LoVo (cell line): Measurements from ENCODE around the gene MYD88.
A peak's percentile ranks its signal among the peaks of the same experiment; 100 is the strongest.

Source experiments
- DNase-seq: peaks from one replicate; pipeline ENCODE4 v3.0.0-alpha.2; 2016; ENCODE audit warnings: low spot score

Gene MYD88

GRCh38 chr3:38112378-38112761 is 26.1 kb upstream of the MYD88 start:
- no peak for DNase-seq

- DNase-seq, result no peak
Measured at GRCh38 chr3:38114052-38114874, 24.2 kb upstream of the MYD88 start.

- no peak for DNase-seq
Measured at GRCh38 chr3:38114875-38115644, 23.4 kb upstream of the MYD88 start.

- no peak for DNase-seq
Measured at GRCh38 chr3:38115645-38116427, 22.6 kb upstream of the MYD88 start.

GRCh38 chr3:38116471-38117162 is 21.8 kb upstream of the MYD88 start:
- no peak for DNase-seq

- DNase-seq, result no peak
Measured at GRCh38 chr3:38117163-38117716, 21.2 kb upstream of the MYD88 start.

- DNase-seq, result peak; percentile 41
Measured at GRCh38 chr3:38117748-38118420, 20.6 kb upstream of the MYD88 start.

- no peak for DNase-seq
Measured at GRCh38 chr3:38118421-38119247, 19.8 kb upstream of the MYD88 start.

- no peak for DNase-seq
Measured at GRCh38 chr3:38119248-38119544, 19.3 kb upstream of the MYD88 start.

GRCh38 chr3:38119821-38120692 is 18.4 kb upstream of the MYD88 start:
- DNase-seq, result no peak

GRCh38 chr3:38120693-38121450 is 17.6 kb upstream of the MYD88 start:
- no peak for DNase-seq

- DNase-seq, result no peak
Measured at GRCh38 chr3:38121451-38121831, 17.0 kb upstream of the MYD88 start.

- DNase-seq, result no peak
Measured at GRCh38 chr3:38121832-38122461, 16.5 kb upstream of the MYD88 start.

GRCh38 chr3:38122712-38123290 is 15.7 kb upstream of the MYD88 start:
- DNase-seq, result no peak

GRCh38 chr3:38124324-38125122 is 13.9 kb upstream of the MYD88 start:
- no peak for DNase-seq

- no peak for DNase-seq
Measured at GRCh38 chr3:38125305-38126120, 12.9 kb upstream of the MYD88 start.
